ENCODE data around the gene HYAL2.

DNA sequence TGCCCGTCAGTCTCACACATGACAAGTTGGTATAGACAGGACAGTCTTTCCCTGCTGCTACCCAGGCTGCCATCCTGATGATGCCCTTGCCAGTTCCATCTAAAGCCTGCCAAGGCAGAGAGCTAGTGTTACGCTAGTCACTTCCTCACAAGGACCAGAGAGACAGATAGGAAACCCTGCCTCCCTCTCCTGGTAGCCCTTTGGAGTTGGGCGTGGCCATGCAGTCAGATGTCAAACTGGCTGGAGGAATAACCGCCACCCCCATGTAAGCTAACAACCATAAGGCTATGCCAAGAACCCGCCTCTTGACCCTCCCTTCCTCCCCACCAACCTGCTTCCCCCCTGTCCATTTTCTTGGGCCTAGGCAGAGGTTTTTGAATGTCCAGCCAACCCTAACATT is 34.0 kb upstream of the HYAL2 start:
- TF ChIP-seq, protein P1, sequence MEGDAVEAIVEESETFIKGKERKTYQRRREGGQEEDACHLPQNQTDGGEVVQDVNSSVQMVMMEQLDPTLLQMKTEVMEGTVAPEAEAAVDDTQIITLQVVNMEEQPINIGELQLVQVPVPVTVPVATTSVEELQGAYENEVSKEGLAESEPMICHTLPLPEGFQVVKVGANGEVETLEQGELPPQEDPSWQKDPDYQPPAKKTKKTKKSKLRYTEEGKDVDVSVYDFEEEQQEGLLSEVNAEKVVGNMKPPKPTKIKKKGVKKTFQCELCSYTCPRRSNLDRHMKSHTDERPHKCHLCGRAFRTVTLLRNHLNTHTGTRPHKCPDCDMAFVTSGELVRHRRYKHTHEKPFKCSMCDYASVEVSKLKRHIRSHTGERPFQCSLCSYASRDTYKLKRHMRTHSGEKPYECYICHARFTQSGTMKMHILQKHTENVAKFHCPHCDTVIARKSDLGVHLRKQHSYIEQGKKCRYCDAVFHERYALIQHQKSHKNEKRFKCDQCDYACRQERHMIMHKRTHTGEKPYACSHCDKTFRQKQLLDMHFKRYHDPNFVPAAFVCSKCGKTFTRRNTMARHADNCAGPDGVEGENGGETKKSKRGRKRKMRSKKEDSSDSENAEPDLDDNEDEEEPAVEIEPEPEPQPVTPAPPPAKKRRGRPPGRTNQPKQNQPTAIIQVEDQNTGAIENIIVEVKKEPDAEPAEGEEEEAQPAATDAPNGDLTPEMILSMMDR (IDR thresholded peaks at IDR 0.05) = no peak
- no peak for TF ChIP-seq POLR2A (IDR thresholded peaks at IDR 0.05)

Measured in ovary (tissue), 3 donors.